Measurements from ENCODE around the gene RAB8A. TPM values are rescaled to one million over a fixed set of nuclear protein-coding genes. Genes with fewer than 3 reads are reported as not detected.
A peak's percentile ranks its signal among the peaks of the same experiment; 100 is the strongest.

RAB8A gene
- total and polyA plus RNA-seq, 9 of the 15 experiments (the other 6 are each of a cell fraction or from before 2014, with no cell fraction given): 11.2 to 102 (median 53.2) TPM

DNA sequence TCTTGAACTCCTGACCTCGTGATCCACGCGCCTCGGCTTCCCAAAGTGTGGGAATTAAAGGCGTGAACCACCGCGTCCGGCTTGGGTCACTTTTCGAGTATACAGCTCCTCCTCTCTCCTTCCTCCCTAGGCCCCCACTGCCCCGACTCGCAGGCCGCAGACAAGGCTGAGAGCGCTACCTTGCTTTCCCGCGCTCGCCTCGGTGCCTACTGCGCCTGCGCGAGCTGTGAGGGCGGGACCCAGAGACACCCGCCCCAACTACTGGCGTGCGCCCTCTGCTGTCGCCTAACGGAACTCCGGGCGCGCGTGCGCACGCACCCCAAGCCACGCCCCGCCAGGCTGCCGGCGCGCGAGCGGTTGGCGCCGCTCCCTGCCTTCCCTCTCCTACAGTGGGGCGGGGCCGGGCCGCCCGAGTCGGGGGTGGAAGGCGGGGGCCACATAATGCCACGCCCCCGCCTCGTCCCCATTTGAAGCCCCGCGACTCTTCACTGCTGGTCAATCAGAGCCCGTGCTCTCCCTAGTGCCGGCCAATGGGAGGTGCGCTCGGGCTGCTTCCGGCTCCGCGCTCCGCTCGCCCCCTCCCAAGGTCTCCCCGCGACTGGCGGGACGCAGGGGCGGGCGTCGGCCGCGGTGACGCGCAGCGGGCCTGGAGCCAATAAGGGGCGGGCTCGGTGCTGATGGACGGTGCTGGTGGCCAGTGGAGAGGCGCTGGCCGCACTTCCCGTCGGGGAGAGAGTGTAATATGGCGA lies at the start of gene RAB8A (continued):
- TF ChIP-seq JUNB (CRISPR knock-in tag; conservative IDR thresholded peaks at IDR 0.05) (no peak), RBM15 (IDR thresholded peaks at IDR 0.05; ENCODE audit: insufficient read depth, low read length) (no peak), FUS (optimal IDR thresholded peaks at IDR 0.05; ENCODE audit: low read depth, low read length) (no peak), MYC (IDR thresholded peaks at IDR 0.05; ENCODE audit: low read depth, low read length) (peak; percentile 85), MYC (CRISPR knock-in tag; IDR thresholded peaks at IDR 0.05; ENCODE audit: borderline replicate concordance, low read depth) (peak; percentile 66; the same call in 1 of the 2 replicates), NR2C1 (IDR thresholded peaks at IDR 0.05) (no peak), NR2C1 (tag; IDR thresholded peaks at IDR 0.05) (0 out of 2 replicates have a peak, but pooled peaks have one; percentile 25), SIX5 (IDR thresholded peaks at IDR 0.05; ENCODE audit: borderline replicate concordance in 1 of 2, insufficient read depth in 1 of 2, low read depth in 1 of 2, low read length in 2 of 2) (no peak; a peak in 1 of 4 replicates), TOE1 (IDR thresholded peaks at IDR 0.05; ENCODE audit: borderline replicate concordance) (peak; percentile 84; the same call in 1 of the 2 replicates), TOE1 (CRISPR knock-in tag; IDR thresholded peaks at IDR 0.05; ENCODE audit: borderline replicate concordance, low read depth) (no peak), ZNF551 (CRISPR knock-in tag; IDR thresholded peaks at IDR 0.05) (no peak), SMAD4 (CRISPR knock-in tag; conservative IDR thresholded peaks at IDR 0.05) (peak; percentile 46; the same call in 1 of the 2 replicates), MTA2 (IDR thresholded peaks at IDR 0.05; ENCODE audit: low read depth) (no peak)
- TF ChIP-seq, protein P1, sequence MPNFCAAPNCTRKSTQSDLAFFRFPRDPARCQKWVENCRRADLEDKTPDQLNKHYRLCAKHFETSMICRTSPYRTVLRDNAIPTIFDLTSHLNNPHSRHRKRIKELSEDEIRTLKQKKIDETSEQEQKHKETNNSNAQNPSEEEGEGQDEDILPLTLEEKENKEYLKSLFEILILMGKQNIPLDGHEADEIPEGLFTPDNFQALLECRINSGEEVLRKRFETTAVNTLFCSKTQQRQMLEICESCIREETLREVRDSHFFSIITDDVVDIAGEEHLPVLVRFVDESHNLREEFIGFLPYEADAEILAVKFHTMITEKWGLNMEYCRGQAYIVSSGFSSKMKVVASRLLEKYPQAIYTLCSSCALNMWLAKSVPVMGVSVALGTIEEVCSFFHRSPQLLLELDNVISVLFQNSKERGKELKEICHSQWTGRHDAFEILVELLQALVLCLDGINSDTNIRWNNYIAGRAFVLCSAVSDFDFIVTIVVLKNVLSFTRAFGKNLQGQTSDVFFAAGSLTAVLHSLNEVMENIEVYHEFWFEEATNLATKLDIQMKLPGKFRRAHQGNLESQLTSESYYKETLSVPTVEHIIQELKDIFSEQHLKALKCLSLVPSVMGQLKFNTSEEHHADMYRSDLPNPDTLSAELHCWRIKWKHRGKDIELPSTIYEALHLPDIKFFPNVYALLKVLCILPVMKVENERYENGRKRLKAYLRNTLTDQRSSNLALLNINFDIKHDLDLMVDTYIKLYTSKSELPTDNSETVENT (CRISPR knock-in tag; IDR thresholded peaks at IDR 0.05): peak; percentile 77
- TF ChIP-seq, protein P2, sequence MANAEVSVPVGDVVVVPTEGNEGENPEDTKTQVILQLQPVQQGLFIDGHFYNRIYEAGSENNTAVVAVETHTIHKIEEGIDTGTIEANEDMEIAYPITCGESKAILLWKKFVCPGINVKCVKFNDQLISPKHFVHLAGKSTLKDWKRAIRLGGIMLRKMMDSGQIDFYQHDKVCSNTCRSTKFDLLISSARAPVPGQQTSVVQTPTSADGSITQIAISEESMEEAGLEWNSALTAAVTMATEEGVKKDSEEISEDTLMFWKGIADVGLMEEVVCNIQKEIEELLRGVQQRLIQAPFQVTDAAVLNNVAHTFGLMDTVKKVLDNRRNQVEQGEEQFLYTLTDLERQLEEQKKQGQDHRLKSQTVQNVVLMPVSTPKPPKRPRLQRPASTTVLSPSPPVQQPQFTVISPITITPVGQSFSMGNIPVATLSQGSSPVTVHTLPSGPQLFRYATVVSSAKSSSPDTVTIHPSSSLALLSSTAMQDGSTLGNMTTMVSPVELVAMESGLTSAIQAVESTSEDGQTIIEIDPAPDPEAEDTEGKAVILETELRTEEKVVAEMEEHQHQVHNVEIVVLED (CRISPR knock-in tag; IDR thresholded peaks at IDR 0.05): peak; percentile 78
- TF ChIP-seq, protein P3, sequence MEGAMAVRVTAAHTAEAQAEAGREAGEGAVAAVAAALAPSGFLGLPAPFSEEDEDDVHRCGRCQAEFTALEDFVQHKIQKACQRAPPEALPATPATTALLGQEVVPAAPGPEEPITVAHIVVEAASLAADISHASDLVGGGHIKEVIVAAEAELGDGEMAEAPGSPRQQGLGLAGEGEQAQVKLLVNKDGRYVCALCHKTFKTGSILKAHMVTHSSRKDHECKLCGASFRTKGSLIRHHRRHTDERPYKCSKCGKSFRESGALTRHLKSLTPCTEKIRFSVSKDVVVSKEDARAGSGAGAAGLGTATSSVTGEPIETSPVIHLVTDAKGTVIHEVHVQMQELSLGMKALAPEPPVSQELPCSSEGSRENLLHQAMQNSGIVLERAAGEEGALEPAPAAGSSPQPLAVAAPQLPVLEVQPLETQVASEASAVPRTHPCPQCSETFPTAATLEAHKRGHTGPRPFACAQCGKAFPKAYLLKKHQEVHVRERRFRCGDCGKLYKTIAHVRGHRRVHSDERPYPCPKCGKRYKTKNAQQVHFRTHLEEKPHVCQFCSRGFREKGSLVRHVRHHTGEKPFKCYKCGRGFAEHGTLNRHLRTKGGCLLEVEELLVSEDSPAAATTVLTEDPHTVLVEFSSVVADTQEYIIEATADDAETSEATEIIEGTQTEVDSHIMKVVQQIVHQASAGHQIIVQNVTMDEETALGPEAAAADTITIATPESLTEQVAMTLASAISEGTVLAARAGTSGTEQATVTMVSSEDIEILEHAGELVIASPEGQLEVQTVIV (CRISPR knock-in tag; IDR thresholded peaks at IDR 0.05; ENCODE audit: borderline replicate concordance): no peak
- TF ChIP-seq, protein P4, sequence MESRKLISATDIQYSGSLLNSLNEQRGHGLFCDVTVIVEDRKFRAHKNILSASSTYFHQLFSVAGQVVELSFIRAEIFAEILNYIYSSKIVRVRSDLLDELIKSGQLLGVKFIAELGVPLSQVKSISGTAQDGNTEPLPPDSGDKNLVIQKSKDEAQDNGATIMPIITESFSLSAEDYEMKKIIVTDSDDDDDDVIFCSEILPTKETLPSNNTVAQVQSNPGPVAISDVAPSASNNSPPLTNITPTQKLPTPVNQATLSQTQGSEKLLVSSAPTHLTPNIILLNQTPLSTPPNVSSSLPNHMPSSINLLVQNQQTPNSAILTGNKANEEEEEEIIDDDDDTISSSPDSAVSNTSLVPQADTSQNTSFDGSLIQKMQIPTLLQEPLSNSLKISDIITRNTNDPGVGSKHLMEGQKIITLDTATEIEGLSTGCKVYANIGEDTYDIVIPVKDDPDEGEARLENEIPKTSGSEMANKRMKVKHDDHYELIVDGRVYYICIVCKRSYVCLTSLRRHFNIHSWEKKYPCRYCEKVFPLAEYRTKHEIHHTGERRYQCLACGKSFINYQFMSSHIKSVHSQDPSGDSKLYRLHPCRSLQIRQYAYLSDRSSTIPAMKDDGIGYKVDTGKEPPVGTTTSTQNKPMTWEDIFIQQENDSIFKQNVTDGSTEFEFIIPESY (CRISPR knock-in tag; IDR thresholded peaks at IDR 0.05): no peak
- TF ChIP-seq, protein P5, sequence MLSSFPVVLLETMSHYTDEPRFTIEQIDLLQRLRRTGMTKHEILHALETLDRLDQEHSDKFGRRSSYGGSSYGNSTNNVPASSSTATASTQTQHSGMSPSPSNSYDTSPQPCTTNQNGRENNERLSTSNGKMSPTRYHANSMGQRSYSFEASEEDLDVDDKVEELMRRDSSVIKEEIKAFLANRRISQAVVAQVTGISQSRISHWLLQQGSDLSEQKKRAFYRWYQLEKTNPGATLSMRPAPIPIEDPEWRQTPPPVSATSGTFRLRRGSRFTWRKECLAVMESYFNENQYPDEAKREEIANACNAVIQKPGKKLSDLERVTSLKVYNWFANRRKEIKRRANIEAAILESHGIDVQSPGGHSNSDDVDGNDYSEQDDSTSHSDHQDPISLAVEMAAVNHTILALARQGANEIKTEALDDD (IDR thresholded peaks at IDR 0.05): no peak
